Stimulated activated CD8-positive, alpha-beta memory T cell treated with anti-CD3 and anti-CD28 coated beads, Interleukin-15, amount 100 ng/mL, for 24 hours (primary cell): ENCODE results near the gene UBE2O.

Experiments used
- DNase-seq: peaks from one replicate; pipeline ENCODE4 v3.0.0-alpha.2; 2020; ENCODE audit warnings: low read depth

UBE2O gene

DNA sequence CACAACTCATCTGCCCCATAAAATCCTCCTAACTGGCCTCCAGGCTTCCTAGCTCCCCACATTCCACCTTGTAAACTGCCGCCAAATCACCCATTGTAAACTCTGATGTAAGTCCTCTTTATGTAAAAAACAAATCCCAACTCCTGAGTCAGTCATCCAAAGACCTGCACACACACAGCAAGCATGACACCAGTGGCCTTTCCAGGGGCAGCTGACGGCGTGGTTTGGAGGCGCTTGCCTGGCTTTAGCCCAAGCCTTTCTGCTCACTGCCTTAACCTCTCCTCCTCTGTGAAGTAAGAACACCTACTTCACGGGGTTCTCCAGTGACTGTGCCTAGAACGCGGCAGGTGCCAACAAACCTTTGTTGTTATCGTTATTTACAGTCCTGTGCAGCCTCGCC, 14.0 kb downstream of the UBE2O start:
- no peak for DNase-seq

DNA sequence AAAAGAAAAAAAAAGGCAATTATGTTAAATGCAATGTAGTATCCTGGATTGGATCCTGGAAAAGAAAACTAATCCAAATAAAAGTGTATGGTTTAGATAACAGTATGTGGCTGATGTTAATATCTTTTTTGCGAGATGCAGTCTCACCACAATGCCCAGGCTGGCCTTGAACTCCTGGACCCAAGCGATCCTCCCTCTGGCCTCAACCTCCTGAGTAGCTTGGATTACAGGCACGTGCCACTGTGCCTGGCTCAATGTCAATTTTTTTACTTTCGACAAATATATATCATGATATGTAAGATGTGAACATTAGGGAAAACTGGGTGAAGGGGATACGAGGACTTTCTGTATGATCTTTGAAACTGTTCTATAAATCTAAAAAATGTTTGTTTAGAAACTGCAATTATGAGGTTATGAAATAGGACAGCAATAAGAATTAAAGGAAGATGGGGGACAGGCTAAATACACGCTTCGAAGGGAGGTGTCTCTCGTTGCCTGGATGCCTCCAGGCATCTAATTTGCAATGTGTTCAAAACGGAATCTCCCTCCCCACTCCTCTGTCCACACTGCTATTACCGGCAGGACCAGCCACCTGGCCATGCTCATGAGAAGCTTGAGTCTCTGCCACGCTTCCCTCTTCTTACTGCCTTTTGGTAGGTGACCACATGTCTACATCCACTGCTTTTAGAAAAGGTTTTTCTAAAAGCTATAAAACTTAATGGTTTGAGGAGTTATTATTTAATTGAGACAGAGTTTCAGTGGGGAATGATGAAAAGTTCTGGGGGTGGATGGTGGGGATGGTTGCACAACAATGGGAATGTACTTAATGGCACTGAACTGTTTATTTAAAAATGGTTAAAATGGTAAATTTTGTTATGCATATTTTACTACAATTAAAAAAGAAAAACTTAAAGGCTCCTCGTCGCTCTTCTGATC, 15.2 kb downstream of the UBE2O start:
- DNase-seq, result no peak

DNA sequence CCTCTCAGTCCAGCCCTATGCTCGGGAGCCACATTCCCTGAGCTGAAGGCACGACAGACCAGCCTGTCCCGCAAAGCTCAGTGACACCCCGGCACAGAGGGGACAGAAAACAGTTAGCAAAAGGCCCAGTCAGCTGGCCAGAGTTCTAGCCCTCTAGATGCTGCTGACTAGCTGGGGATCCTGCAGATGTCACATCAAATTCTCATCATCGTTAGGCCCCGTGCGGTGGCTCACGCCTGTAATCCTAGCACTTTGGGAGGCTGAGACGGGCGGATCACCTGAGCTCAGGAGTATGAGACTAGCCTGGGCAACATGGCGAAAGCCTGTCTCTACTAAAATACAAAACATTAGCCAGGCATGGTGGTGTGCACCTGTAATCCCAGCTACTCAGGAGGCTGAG, 17.2 kb downstream of the UBE2O start:
- DNase-seq, result no peak

DNA sequence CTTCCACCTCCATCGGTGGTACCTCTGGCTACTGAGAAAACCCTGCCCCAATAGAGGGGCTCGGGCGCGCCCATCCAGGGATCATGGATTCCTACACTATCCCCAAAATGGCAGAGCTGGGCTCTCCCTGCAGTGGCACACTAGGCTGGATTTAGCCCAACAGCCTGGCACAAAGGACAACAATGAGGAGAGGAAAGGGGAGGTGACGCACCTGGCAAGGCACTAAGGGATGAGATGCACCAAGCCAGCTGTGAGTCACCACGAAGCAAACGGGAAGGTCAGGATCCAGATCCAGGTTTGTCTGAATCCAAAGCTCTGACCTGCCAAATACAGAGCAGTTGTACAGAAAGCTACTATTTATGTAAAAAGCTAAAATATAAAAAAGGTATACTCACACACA, 18.1 kb downstream of the UBE2O start:
- DNase-seq, result no peak

DNA sequence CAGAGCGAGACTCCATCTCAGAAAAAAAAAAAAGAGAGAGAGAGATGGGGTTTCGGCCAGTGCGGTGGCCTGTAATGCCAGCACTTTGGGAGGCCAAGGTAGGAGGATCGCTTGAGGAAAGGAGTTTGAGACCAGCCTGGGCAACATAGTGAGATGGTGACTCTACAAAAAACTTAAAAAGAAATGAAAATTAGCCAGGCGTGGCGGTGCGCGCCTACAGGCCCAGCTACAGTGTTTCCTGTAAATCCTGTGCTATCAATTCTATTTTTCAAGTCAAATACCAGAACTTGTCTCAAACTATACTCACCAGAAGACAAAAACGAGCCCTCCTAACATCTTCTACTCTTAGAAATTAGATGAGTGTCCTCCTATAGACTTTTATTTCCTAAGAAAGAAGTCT, 19.3 kb downstream of the UBE2O start:
- no peak for DNase-seq

DNA sequence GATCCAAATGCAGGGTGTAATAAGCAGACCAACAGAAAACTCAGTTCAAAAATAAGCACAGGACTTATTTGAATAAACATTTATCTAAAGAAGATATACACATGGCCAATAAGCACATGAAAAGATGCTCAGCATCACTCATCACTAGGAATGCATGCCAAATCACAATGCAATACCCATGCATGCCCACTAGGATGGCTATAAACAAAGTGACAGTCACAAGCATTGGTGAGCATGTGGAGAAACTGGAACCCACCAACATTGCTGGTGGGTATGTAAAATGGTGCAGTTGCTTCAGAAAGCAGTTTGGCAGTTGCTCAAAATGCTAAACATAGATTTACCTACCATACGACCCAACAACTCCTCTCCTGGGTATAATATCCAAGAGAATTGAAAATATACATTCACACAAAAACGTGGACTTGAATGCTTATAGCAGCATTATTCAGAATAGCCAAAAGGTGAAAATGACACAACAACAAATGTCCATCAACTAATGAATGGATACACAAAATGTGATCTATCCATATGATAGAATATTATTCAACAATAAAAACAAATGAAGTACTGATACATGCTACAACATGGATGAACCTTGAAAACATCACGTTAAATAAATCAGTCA, 20.1 kb downstream of the UBE2O start:
- no peak for DNase-seq

DNA sequence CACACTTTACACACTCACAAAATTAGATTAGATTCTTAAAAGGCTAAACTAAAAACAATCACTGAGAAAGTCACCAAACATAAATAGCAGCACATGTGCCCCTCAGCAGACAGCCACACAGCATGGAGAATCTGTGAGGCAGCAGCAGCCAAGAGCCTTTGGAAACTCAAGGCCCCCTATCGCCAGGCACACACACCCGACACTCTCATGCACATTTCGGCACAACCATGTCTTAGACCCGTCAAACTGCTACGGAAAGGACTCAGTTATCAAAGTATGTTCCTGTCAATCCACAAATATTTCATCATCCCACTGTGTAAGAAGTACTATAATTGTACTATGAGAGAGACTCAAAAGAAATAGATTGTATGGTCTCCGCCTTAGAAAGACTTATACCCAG, 20.9 kb downstream of the UBE2O start:
- no peak for DNase-seq

DNA sequence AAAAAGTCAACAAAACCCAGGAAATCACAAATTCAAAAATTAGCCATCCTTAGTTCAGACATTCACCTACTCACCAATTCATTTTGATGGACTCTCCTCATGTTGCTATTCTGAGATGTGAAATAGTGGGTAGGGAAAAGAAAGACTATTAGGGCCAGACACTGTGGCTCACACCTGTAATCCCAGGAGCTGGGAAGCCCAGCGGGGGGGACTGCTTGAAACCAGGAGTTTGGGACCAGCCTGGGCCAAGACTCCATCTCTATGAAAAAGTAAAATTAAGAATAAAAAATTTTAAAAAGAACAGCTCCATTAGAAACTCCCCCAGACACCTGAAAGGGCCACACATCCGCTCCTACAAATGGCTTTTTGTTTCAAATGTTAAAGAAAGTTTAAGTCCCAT, 21.4 kb downstream of the UBE2O start:
- DNase-seq, result no peak

DNA sequence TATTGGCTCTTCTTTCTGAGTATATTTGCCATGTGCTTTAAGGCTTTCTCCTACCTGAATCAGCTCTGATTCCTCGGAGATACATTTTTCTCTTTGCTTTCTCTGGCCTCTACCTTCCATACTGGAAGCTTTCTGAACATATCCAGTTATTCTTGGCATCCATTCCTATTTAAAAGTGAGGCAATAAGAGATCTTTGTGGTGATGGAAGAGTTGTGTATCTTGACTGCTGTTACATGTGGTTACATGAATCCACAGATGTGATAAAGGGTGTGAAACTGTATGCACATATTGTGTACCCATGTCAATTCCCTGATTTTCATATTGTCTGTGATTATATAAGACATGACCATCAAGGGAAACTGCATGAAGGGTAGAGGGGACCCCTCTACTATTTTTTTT, 24.4 kb downstream of the UBE2O start:
- no peak for DNase-seq

DNA sequence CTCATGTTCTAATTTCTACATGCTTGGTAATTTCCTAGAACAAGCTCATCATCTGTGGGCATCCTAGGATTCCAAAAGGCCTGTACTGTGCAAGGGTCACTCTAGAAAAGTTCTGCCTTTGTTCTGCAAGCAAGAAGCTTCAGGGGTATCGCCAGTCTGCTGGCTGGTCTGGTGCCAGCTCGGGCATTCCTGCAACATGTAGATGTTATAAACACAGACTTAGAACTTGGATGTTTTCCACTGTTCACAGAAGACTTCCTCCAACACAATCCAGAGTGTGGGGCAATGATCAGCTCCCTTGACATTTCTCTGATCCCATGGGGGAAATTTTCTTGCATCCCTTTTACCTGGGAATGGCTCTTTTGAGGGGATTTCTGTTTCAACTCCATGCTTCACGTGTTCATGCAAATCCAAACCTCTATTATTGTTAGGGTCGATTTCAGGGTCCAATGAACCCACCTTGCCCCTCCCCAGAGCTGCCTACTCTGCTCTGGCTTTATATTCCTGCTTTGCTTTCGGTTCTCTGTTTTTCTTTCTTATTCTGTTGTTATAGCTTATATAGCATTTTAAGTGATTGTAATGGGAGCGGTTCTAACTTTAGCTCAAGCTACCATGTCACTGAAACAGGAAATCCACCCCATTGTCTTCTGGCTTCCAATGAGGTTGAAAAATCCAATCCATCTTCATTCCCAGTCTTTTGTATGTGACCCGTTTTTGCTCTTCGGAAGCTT, 25.3 kb downstream of the UBE2O start:
- DNase-seq, result no peak

DNA sequence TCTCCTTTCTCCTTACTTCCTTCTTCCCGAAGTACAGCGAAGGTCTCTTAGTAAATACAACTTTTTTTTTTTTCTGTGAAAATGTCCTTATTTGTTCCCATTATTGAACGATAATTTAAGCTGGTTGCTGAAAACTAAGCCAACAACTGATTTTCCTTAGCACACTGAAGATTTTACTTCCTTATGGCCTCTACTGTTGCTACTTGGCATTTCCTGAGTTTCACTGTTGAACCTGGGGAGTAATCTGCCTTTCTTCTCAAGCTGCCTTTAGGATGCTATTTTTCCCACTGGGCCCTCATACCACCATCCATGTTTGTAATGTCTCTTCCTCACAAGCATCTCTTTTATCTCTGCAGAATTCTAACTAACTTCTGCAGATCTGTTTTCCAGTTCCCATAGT, 26.1 kb downstream of the UBE2O start:
- DNase-seq, result no peak

DNA sequence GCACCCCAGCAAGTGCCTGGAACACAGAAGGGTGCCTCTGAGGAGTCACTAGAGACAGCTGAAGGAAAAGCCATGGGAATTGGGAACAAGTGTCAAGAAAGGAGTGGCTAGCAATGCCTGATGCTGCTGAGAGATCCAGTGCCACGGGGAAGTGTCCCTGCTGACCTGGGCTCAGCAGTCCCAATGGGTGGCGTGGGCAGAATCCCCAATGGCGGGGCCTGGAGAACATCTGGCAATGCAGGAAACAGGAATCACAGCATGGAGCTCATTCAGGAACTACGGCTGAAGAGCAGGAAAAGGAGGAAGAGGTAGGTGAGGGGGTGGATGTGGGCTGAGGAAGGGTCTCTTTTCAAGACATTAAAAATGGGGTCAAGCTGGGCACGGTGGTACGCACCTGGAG, 30.1 kb downstream of the UBE2O start:
- no peak for DNase-seq

DNA sequence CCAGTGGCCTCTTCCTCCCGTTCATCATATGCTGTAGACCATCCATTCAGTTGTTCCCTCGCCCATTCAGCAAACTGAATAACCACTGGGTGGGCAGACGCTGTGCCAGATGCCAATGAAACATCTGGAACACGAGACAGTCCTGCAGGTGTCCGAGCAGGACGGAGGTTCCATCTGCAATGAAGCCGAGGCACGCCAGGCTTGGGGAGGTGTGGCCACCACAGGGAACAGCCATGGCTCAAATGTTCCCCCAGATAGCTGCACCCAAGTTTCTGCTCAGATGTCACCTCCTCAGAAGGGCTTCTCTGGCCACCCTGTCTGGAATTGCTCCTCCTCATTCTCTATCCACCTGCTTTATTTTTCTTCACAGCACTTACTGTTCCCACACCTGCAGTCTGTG, 30.5 kb downstream of the UBE2O start:
- no peak for DNase-seq

DNA sequence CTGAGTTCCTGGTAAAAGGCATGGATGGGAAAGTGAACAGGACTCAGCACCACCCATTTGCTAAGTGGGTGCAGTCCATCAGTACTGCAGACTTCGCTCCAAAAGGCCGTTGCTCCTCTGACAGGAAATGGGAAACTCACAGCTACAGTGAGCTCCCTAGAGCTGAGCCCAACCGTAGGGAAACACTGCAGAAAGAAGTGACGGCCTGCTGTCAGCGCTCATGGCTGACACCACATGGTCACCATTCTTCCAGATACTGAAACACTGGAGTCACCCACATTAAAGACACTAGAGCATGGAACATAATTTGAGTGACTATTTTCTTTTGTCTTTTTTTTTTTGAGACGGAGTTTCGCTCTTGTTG, 31.9 kb downstream of the UBE2O start:
- no peak for DNase-seq

DNA sequence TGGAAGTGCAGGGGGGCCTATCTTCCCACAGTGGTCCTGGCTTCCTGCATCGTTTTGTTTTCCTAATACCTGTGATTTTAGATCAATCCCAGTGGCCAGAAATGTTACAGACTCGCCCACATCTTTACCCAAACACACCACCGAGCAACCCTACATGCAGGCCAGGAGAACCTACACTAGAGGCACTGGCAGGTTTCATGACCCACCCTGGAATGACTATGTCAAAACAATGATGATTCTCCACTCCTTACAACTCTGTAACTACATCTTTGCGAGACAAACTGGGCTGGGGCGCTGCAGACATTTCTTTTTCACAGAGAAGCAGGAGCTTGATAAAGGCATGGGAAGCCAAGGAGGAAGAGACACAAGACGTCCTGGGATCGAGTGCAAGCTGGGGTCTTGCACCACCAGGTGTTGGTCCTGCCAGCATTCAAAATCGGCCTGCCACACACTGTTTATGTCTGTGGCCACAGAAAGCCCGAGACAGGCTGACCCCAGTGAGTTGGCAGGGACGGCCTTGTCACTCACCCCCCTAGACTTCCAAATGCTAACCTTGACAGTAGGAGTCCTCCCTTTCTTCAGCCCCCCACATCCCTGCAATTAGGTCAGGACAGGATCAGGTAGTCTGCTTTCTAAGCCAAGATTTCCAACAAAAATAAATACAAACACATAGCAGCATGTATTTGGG, 32.5 kb downstream of the UBE2O start:
- DNase-seq, result no peak

DNA sequence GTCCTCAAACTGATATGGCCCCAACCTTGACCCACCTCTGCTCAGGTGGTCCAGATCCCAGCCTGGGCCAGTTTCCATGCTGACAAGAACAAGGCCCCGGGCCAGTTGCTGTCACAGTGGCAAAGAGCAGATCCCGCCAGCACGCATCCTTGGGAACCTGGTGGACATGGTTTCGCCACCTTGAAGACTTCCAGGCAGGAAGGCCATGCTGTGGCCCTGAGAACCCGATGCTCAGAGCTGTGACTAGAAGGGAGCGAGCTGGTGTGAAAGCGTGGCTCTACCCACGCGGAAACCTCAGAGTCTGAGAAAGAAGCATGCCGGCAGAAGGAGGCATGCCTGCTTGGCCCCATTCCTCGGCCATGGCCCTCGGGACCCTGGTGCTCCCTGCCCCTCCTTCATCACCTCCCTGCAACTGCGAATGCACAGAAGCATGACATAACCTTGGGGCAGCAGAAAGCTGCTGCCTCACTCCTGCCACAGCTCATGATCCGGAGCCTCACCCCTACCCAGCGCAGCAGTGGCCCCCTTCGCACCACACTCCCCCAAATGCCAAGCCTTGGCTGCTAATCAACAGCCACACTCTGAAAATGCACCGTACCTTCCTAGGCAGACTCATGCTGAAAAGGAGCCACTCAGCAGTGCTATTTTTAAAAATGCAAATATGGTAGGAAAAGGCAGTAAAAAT, 33.2 kb downstream of the UBE2O start:
- no peak for DNase-seq

DNA sequence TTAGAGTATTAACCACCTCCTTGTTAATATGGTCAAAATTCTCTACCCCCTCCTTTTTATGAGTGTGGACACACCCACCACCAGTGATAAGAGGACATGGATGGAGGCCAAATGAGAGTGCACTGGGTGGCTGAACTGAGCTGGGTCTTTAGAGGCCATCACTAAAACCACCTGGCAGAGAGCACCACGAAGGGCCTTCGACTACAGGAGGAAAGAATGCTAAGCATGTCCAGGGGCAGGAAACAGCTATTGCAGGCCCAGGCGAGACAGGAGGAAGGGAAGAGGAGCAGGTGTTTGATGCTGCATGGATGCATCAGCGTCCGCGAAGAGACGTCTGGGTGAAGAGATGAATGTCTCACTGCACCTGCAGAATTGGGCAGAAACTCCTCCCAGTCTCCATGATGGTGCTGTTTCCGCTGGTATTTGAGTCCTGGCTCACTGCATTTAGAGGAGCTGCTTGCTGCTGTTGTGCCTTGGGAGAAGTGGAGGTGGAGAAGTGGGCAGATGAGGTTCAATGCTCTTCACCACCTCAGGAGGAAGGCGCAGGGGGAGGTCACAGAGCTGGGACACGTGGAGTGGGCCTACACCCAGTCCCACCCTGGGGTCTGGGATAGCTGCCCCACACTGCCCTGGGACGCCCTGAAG, 35.3 kb downstream of the UBE2O start:
- no peak for DNase-seq

DNA sequence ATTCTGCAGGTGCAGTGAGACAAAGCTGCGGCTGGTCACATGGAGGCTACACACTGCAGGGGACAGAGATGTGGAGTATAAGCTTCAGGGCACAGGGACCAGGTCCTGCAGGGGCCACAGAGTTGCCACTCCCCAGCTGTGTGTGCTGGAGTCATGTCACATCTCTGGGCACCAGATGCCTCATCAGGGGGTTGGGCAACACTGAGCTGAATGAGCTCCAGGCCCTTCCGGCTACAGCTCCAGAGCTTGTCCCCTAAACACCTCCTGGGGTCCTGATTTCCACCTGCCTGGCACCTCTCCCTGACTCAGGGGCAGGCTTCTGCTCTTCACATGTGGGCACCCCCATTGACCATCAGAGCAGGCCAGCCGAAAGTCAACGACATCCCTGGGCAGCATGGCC, 36.1 kb downstream of the UBE2O start:
- no peak for DNase-seq

DNA sequence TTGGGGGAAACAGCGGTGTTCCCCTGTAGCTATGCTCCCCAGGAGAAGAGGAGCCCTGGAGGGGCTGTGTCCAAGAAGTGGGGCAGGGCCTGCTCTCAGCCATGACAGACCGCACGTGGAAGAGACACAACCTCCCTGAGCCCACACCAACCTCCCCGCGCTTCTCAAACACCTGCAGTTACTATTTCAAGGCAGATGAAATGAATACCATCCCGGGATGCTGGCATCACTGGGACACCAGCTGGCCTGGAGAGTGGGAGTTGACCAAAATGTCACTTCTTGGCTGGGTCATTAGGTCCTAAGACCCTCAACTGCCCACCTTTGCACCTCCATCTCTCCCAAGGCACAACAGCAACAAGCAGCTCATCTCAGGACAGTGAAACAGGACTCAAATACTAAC, 36.5 kb downstream of the UBE2O start:
- DNase-seq, result no peak

DNA sequence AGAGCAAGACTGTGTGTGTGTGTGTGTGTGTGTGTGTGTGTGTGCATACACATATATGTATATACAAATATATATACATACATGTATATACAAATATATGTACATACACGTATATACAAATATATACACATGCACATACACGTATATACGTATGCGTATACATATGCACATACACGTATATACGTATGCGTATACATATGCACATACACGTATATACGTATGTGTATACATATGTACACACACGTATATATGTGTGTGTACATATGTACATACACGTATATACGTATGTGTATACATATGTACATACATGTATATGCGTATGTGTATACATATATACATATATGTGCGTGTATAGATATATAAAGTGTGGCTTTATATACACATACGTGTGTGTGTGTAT, 37.2 kb downstream of the UBE2O start:
- no peak for DNase-seq
